HCT116 (cell line): Measurements from ENCODE around the gene TEAD1. TPM values are rescaled to one million over a fixed set of nuclear protein-coding genes. Genes with fewer than 3 reads are reported as not detected.

Source experiments
- ATAC-seq: fragments of 200-7000 bp; cut with Tn5 transposase; 2 replicates; pipeline ENCODE4 v1.9.1; 2020; ENCODE audit warnings: mild to moderate bottlenecking, moderate library complexity
- BruUV-seq: library from RNA; stranded (reverse); fragments of 400-500 nt; replicated peaks from 2 replicates; lab custom pipeline; 2021; lab: Mats Ljungman, UMichigan
- CTCF ChIA-PET: fragments of 300-600 bp; sonication (Branson Sonifier 250); formaldehyde crosslinking; loops from one replicate; lab custom pipeline; 2021; ENCODE audit warnings: antibody characterized with exemption; lab: Charles Lee
- POLR2A ChIA-PET: fragments of 300-600, 350-600 bp; sonication (Branson Sonifier 250); formaldehyde crosslinking; loops from one replicate; lab custom pipeline; 2021; ENCODE audit warnings: antibody characterized with exemption; lab: Charles Lee
- RAD21 ChIA-PET, 2 experiments: fragments of 300-600 bp; sonication (Branson Sonifier 250); formaldehyde crosslinking; loops; one replicate each; lab custom pipeline; 2023; ENCODE audit warnings: low total read pairs in 2 of 2; ENCODE audit not compliant: uncharacterized antibody in 2 of 2, unreplicated experiment in 2 of 2, low non-redundant PET in 1 of 2; lab: Charles Lee
- DNase-seq: peaks from one replicate; pipeline ENCODE4 v3.0.0-alpha.2; 2010; ENCODE audit warnings: low read depth, low spot score
- H2AFZ ChIP-seq: fragments of 200-600 bp; shearing (Covaris generic), sonication (generic); 2 replicates; pipeline ENCODE4 v1.6.1; 2017; ENCODE audit warnings: low read depth, mixed run types, mixed read lengths, antibody characterized with exemption, low read length; ENCODE audit not compliant: poor library complexity, severe bottlenecking
- H3K27ac ChIP-seq: 2 replicates; pipeline ENCODE4 v1.5.1; 2012; ENCODE audit warnings: low read depth, low read length
- H3K27me3 ChIP-seq: fragments of 200-600 bp; sonication (generic); 2 replicates; pipeline ENCODE4 v1.6.1; 2016; ENCODE audit warnings: mixed run types, low read length, mixed read lengths; ENCODE audit not compliant: insufficient read depth
- H3K36me3 ChIP-seq, 2 experiments: fragments of 200-500 bp in 1 of 2; fragments of 200-600 bp in 1 of 2; sonication (Bioruptor generic) in 1 of 2; sonication (generic) in 1 of 2; 2 replicates each; pipeline versions ENCODE4 v1.5.1 to v1.6.1; 2014 to 2016; ENCODE audit warnings: low read length in 2 of 2, inconsistent platforms in 1 of 2, mixed read lengths in 1 of 2, mixed run types in 1 of 2; ENCODE audit not compliant: insufficient read depth in 2 of 2, control insufficient read depth in 1 of 2
- H3K4me1 ChIP-seq, 2 experiments: fragments of 200-600 bp in 1 of 2; sonication (generic) in 1 of 2; 2 replicates each; pipeline versions ENCODE4 v1.5.1 to v1.6.1; 2012 to 2017; ENCODE audit warnings: low read length in 2 of 2, inconsistent platforms in 1 of 2, mild to moderate bottlenecking in 1 of 2, mixed read lengths in 1 of 2, mixed run types in 1 of 2, moderate library complexity in 1 of 2; ENCODE audit not compliant: insufficient read depth in 2 of 2, control insufficient read depth in 1 of 2
- H3K4me2 ChIP-seq: fragments of 200-600 bp; sonication (generic); 2 replicates; pipeline ENCODE4 v1.6.1; 2017; ENCODE audit warnings: mixed run types, low read length, mixed read lengths
- H3K4me3 ChIP-seq, 2 experiments: fragments of 200-600 bp in 1 of 2; sonication (generic) in 1 of 2; replicated peaks in 1 of 2; 2 replicates each; pipeline ENCODE4 v1.5.1; 2011 to 2016; ENCODE audit warnings: low read length in 2 of 2, control low read depth in 1 of 2, low read depth in 1 of 2, mild to moderate bottlenecking in 1 of 2, mixed read lengths in 1 of 2, mixed run types in 1 of 2
- H3K79me2 ChIP-seq: fragments of 200-600 bp; sonication (generic); 2 replicates; pipeline ENCODE4 v1.6.1; 2017; ENCODE audit warnings: mild to moderate bottlenecking, mixed run types, low read length, moderate library complexity, mixed read lengths; ENCODE audit not compliant: insufficient read depth
- H3K9ac ChIP-seq: fragments of 200-600 bp; sonication (generic); 2 replicates; pipeline ENCODE4 v1.6.1; 2016; ENCODE audit warnings: low read length, mixed read lengths
- H3K9me2 ChIP-seq: fragments of 200-600 bp; sonication (generic), shearing (Covaris generic); 2 replicates; pipeline ENCODE4 v1.6.1; 2017; ENCODE audit warnings: mixed run types, mild to moderate bottlenecking, moderate library complexity; ENCODE audit not compliant: insufficient read depth
- H3K9me3 ChIP-seq, 2 experiments: fragments of 200-500 bp in 1 of 2; fragments of 200-600 bp in 1 of 2; sonication (Bioruptor generic) in 1 of 2; sonication (generic) in 1 of 2; 2 replicates each; pipeline ENCODE4 v1.6.1; 2014 to 2017; ENCODE audit warnings: low read length in 2 of 2, mixed read lengths in 2 of 2, inconsistent platforms in 1 of 2, low read depth in 1 of 2, mild to moderate bottlenecking in 1 of 2, mixed run types in 1 of 2, moderate library complexity in 1 of 2; ENCODE audit not compliant: control insufficient read depth in 1 of 2, insufficient read depth in 1 of 2
- H4K20me1 ChIP-seq: fragments of 200-600 bp; sonication (generic), shearing (Covaris generic); 2 replicates; pipeline ENCODE4 v1.6.1; 2017; ENCODE audit warnings: mixed run types, mild to moderate bottlenecking, moderate library complexity; ENCODE audit not compliant: insufficient read depth
- ATF3 ChIP-seq: IDR thresholded peaks from 2 replicates; pipeline ENCODE4 v1.6.1; 2012
- CBX3 ChIP-seq: IDR thresholded peaks from 2 replicates; pipeline ENCODE4 v1.6.1; 2012; ENCODE audit warnings: low read depth
- CTCF ChIP-seq, 3 experiments: fragments of 200-600 bp in 1 of 3; sonication (generic) in 1 of 3; IDR thresholded peaks in 2 of 3; conservative IDR thresholded peaks in 1 of 3; 2 replicates each; pipeline ENCODE4 v1.5.1; 2012 to 2017; ENCODE audit warnings: low read depth in 2 of 3, low read length in 2 of 3, antibody characterized with exemption in 1 of 3, borderline replicate concordance in 1 of 3, control low read depth in 1 of 3, mild to moderate bottlenecking in 1 of 3, mixed read lengths in 1 of 3, mixed run types in 1 of 3, moderate library complexity in 1 of 3; ENCODE audit not compliant: insufficient read depth in 1 of 3
- MAX ChIP-seq: IDR thresholded peaks from 2 replicates; pipeline ENCODE4 v1.6.1; 2012
- POLR2AphosphoS5 ChIP-seq: IDR thresholded peaks from 2 replicates; pipeline ENCODE4 v1.6.1; 2011; ENCODE audit warnings: mild to moderate bottlenecking, low read depth, low read length, moderate library complexity
- RAD21 ChIP-seq: IDR thresholded peaks from 2 replicates; pipeline ENCODE4 v1.6.1; 2012; ENCODE audit warnings: low read depth, mild to moderate bottlenecking
- SRF ChIP-seq: IDR thresholded peaks from 2 replicates; pipeline ENCODE4 v1.6.1; 2012; ENCODE audit warnings: low read depth
- TCF7L2 ChIP-seq: IDR thresholded peaks from 2 replicates; pipeline ENCODE4 v1.7.0; 2011; ENCODE audit warnings: borderline replicate concordance, inconsistent platforms; ENCODE audit not compliant: insufficient read depth, insufficient read length; ENCODE audit errors: extremely low read depth
- YY1 ChIP-seq: IDR thresholded peaks from 2 replicates; pipeline ENCODE4 v1.6.1; 2011; ENCODE audit warnings: low read length, low read depth, moderate library complexity, mild to moderate bottlenecking; ENCODE audit not compliant: insufficient replicate concordance; ENCODE audit errors: extremely low read depth
- ZBTB33 ChIP-seq: IDR thresholded peaks from 2 replicates; pipeline ENCODE4 v1.6.1; 2011; ENCODE audit warnings: mild to moderate bottlenecking, low read length, moderate library complexity; ENCODE audit not compliant: insufficient replicate concordance; ENCODE audit errors: extremely low read depth
- ZFX ChIP-seq: fragments of 450-650 bp; IDR thresholded peaks from 2 replicates; pipeline ENCODE4 v1.6.1; 2017
- intact Hi-C: fragments of 100-400 bp; cut with micrococcal nuclease; formaldehyde crosslinking; loops from 2 replicates; pipeline ENCODE4 v1.10.0; 2022
- total RNA-seq: library from RNA; stranded (reverse); gene quantifications from one replicate; pipeline ENCODE4 v1.2.1, GENCODE V29; 2021; ENCODE audit not compliant: unreplicated experiment

TEAD1 gene
- total RNA-seq, 1 experiment from 2014 or later: 103 TPM

- Histone ChIP-seq H4K20me1 (no peaks in the 10 kb centered on the region), H2AFZ (no peak overlapping the region), H3K27me3 (no peaks in the 10 kb centered on the region), H3K4me3 (no peak overlapping the region), H3K9me3 (no peaks in the 10 kb centered on the region), H3K4me1 (peaks cover 58 to 70% of the 10 kb centered on the region in 2 experiments), H3K9me2 (no peaks in the 10 kb centered on the region), H3K9ac (no peak overlapping the region), H3K4me2 (no peak overlapping the region), H3K27ac (no peak overlapping the region), H3K36me3 (no peaks in the 10 kb centered on the region), H3K79me2 (peaks cover 96% of the 10 kb centered on the region)
- CTCF ChIA-PET: no interaction called here
- RAD21 ChIA-PET: no interaction called here
- TF ChIP-seq RAD21: no peak
- no peak for TF ChIP-seq ZBTB33
- no peak for TF ChIP-seq YY1
- no peak for TF ChIP-seq CTCF (IDR thresholded peaks at IDR 0.05 in 2 of 3, conservative IDR thresholded peaks at IDR 0.05 in 1 of 3; ENCODE audit: borderline replicate concordance in 1 of 3, insufficient read depth in 1 of 3, low read depth in 2 of 3, low read length in 2 of 3)
- TF ChIP-seq TCF7L2: no peak
- TF ChIP-seq ZFX: no peak
- no peak for TF ChIP-seq SRF
- TF ChIP-seq CBX3: no peak
- no peak for TF ChIP-seq ATF3
- no peak for TF ChIP-seq POLR2AphosphoS5
- no peak for TF ChIP-seq MAX
- POLR2A ChIA-PET: no interaction called here
- ATAC-seq (no peak), DNase-seq (no peak)
- intact Hi-C loops: no loop called here
- no TSS peak for BruUV-seq
Measured at GRCh38 chr11:12717851-12718291, 43.6 kb downstream of the TEAD1 start.
